ENCODE data around the gene PATE4.

The PATE4 gene

GRCh38 chr11:125872138-125872491, 39.0 kb downstream of the PATE4 start:
- DNase-seq (ENCODE audit: extremely low read depth, low read depth) = no peak
- no peak for TF ChIP-seq CTCF (IDR thresholded peaks at IDR 0.05; ENCODE audit: low read depth, low read length)

- TF ChIP-seq CTCF (IDR thresholded peaks at IDR 0.05; ENCODE audit: low read depth, low read length) = no peak
- DNase-seq (ENCODE audit: extremely low read depth, low read depth) = no peak
Observed at GRCh38 chr11:125873881-125874555, 40.9 kb downstream of the PATE4 start.

- peak; percentile 20 for DNase-seq (ENCODE audit: extremely low read depth, low read depth)
- peak; percentile 88 for TF ChIP-seq CTCF (IDR thresholded peaks at IDR 0.05; ENCODE audit: low read depth, low read length)
Observed at GRCh38 chr11:125874556-125875124, 41.5 kb downstream of the PATE4 start.

GRCh38 chr11:125881291-125881690, 48.2 kb downstream of the PATE4 start:
- no peak for TF ChIP-seq CTCF (IDR thresholded peaks at IDR 0.05; ENCODE audit: low read depth, low read length)
- no peak for DNase-seq (ENCODE audit: extremely low read depth, low read depth)

- DNase-seq (ENCODE audit: extremely low read depth, low read depth) = no peak
- no peak for TF ChIP-seq CTCF (IDR thresholded peaks at IDR 0.05; ENCODE audit: low read depth, low read length)
Observed at GRCh38 chr11:125883375-125883774, 50.3 kb downstream of the PATE4 start.

GRCh38 chr11:125886997-125887372, 53.9 kb downstream of the PATE4 start:
- DNase-seq (ENCODE audit: extremely low read depth, low read depth) = no peak

More at GRCh38 chr11:125886997-125887372, 53.9 kb downstream of the PATE4 start:
- TF ChIP-seq CTCF (IDR thresholded peaks at IDR 0.05; ENCODE audit: low read depth, low read length) = no peak
